Erythroblast (primary cell): Measurements from ENCODE around the gene LIMS1.
"Not testable (repeated sequence)": the region's sequence is repeated elsewhere in the genome, so short reads cannot be mapped to it uniquely, and the experiment has no call there.

ENCODE experiments used
- DNase-seq, 2 experiments: peaks; one replicate each; lab custom pipeline; 2025; lab: John Stamatoyannopoulos, UW
- GATA1 ChIP-seq: IDR thresholded peaks from 2 replicates; pipeline ENCODE4 v1.6.1; 2011; ENCODE audit warnings: low read depth, mild to moderate bottlenecking, control low read depth, low read length, moderate library complexity
- POLR2A ChIP-seq: IDR thresholded peaks from 2 replicates; pipeline ENCODE4 v1.6.1; 2011; ENCODE audit warnings: mild to moderate bottlenecking, low read length

The LIMS1 gene

DNA sequence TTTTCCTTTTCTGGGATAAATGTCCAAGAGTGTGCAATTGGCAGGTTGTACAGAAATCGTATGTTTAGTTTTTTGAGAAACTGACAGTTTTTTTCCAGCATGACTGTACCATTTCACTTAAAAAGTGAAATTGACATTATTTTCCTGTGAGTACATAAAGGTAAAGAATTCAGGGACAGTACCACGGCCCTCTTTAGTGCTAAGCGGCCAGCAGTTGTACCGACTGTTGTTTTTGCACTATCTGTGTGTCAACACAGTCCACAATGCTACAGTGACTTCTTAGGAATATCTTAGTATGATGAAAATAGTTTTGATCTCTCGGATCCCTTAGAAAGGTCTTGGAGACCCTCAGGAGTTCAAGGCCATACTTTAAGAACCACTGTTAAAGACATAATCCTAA is 2.6 kb downstream of the LIMS1 start:
- no peak for TF ChIP-seq POLR2A
- TF ChIP-seq GATA1 = no peak
- no peak for DNase-seq

- DNase-seq = no peak
- TF ChIP-seq POLR2A = no peak
Measured at GRCh38 chr2:108538000-108538625, 3.8 kb downstream of the LIMS1 start.

DNA sequence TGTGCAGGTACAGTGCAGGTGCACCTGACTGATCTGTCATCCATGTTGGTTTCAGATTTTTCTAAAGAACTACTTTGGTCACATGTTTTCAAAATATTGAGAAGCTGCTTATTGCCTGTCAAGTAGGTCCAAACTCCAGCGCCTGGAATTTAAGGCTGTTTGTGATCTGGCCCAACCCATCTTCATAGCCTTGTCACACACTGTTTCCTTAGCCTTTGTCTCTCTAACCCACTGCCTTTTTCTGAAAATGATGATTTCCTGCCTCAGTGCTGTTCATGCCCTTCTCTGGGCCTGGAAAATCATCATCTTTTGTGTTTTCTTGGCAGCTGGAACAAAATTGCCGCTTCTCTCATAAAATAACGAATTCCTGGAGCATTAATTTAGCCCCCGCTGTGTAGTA is 7.2 kb downstream of the LIMS1 start:
- no peak for DNase-seq
- TF ChIP-seq POLR2A (no peak), GATA1 (no peak)

GRCh38 chr2:108542071-108542470 is 7.8 kb downstream of the LIMS1 start:
- DNase-seq = no peak
- TF ChIP-seq GATA1 (no peak), POLR2A (no peak)

- TF ChIP-seq GATA1 (no peak), POLR2A (no peak)
- no peak for DNase-seq
Measured at GRCh38 chr2:108547606-108548005, 13.3 kb downstream of the LIMS1 start.

- peak in 1 of 2 experiments; percentile 20 for DNase-seq
- no peak for TF ChIP-seq POLR2A
- TF ChIP-seq GATA1 = no peak
Measured at GRCh38 chr2:108548208-108549003, 14.1 kb downstream of the LIMS1 start.

- no peak for TF ChIP-seq GATA1
- DNase-seq = peak; percentile 36 to 55
Measured at GRCh38 chr2:108552566-108552965, 18.3 kb downstream of the LIMS1 start.

GRCh38 chr2:108553209-108553919 is 19.1 kb downstream of the LIMS1 start:
- DNase-seq = no peak
- TF ChIP-seq GATA1 (no peak), POLR2A (no peak)

- no peak for DNase-seq
- TF ChIP-seq POLR2A = no peak
- no peak for TF ChIP-seq GATA1
Measured at GRCh38 chr2:108554528-108554927, 20.3 kb downstream of the LIMS1 start.

DNA sequence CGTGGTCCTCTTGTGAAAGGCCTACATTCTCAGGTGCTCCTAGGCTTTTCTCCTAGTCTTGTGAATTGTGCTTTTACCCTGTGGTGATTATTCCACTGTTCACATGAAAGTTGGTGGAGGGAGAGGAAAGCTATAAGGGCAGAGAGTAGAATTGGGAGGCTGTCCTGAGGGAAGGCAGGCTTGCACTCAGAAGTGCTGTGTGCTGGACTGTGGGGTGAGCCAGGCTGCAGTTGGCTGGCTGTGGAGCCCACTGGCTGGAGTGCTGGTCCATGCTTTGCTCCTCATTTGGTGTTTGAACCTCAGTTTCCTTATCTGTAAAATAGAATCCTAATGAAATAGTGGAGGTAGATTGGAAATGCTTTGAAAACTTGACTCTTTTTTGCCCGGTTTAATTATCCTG is 21.3 kb downstream of the LIMS1 start:
- no peak for TF ChIP-seq GATA1
- TF ChIP-seq POLR2A = no peak
- no peak for DNase-seq

DNA sequence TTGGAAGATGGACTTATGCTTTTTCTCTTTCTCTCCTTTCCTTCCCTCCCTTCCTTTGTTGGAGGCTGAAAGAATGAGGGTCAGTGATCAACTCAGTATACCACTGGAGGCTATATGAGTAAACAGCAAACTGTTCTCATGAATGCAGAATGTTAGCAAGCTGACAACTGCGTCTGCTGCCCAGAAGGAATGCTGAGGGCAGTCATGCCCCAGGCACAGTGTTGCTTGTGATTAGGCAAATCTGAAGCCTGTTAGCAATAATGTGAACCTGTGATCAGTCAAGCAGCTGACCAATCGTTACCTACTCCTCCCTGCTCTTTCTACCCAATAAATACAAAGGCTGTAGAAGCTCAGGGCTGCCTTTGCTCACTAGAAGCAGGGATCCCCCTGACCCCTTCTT is 22.3 kb downstream of the LIMS1 start:
- not testable (repeated sequence) for DNase-seq

- no peak for TF ChIP-seq GATA1
- TF ChIP-seq POLR2A = no peak
- no peak for DNase-seq
Measured at GRCh38 chr2:108560241-108560811, 26.1 kb downstream of the LIMS1 start.

- TF ChIP-seq POLR2A (no peak), GATA1 (no peak)
- peak in 1 of 2 experiments; percentile 17 for DNase-seq
Measured at GRCh38 chr2:108560895-108561530, 26.7 kb downstream of the LIMS1 start.

DNA sequence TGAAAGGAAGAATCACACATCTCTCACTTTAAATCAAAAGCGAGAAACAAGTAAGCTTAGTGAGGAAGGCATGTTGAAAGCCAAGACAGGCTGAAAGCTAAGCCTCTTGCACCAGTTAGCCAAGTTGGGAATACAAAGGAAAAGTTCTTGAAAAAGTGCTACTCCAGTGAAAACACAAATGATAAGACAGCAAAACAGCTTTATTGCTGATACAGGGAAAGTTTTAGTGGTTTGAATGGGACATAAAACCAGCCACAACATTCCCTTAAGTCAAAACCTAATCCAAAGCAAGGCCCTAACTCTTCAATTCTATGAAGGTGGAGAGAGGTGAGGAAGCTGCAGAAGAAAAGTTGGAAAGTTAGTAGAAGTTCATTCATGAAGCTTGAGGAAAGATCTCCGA is 28.0 kb downstream of the LIMS1 start:
- TF ChIP-seq GATA1 (no peak), POLR2A (no peak)
- DNase-seq = no peak
